NCI-H345 (cell line): ENCODE data around the gene ZFP36L2.

Experiments
- DNase-seq: peaks from one replicate; lab custom pipeline; 2025; lab: John Stamatoyannopoulos, UW

ZFP36L2 gene

GRCh38 chr2:43248621-43249020 lies 22.2 kb upstream of the ZFP36L2 start:
- DNase-seq, result no peak

- DNase-seq, result no peak
Measured at GRCh38 chr2:43246641-43247040, 20.2 kb upstream of the ZFP36L2 start.

GRCh38 chr2:43241558-43241957 lies 15.2 kb upstream of the ZFP36L2 start:
- DNase-seq, result no peak

GRCh38 chr2:43240766-43241150 lies 14.4 kb upstream of the ZFP36L2 start:
- no peak for DNase-seq

GRCh38 chr2:43239981-43240765 lies 13.8 kb upstream of the ZFP36L2 start:
- DNase-seq, result no peak

- no peak for DNase-seq
Measured at GRCh38 chr2:43238813-43239212, 12.4 kb upstream of the ZFP36L2 start.

- no peak for DNase-seq
Measured at GRCh38 chr2:43238176-43238575, 11.8 kb upstream of the ZFP36L2 start.

GRCh38 chr2:43233218-43234212 lies 7.1 kb upstream of the ZFP36L2 start:
- no peak for DNase-seq

GRCh38 chr2:43230951-43231827 lies 4.8 kb upstream of the ZFP36L2 start:
- DNase-seq, result no peak

GRCh38 chr2:43230351-43230885 lies 4.0 kb upstream of the ZFP36L2 start:
- DNase-seq, result peak; percentile 5

- DNase-seq, result no peak
Measured at GRCh38 chr2:43228756-43229659, 2.6 kb upstream of the ZFP36L2 start.

GRCh38 chr2:43228321-43228751 lies 1.9 kb upstream of the ZFP36L2 start:
- DNase-seq, result no peak

GRCh38 chr2:43227830-43228281 lies 1.4 kb upstream of the ZFP36L2 start:
- DNase-seq, result no peak

- DNase-seq, result peak; percentile 61
Measured at GRCh38 chr2:43226955-43227829, 786 bp upstream of the ZFP36L2 start.

GRCh38 chr2:43225788-43226557 lies 433 bp downstream of the ZFP36L2 start:
- no peak for DNase-seq

GRCh38 chr2:43225093-43225787 lies 1.2 kb downstream of the ZFP36L2 start:
- no peak for DNase-seq

- no peak for DNase-seq
Measured at GRCh38 chr2:43224571-43225092, 1.8 kb downstream of the ZFP36L2 start.

GRCh38 chr2:43224131-43224570 lies 2.3 kb downstream of the ZFP36L2 start:
- no peak for DNase-seq
